ENCODE measurements around the gene SNTG2. TPM values are rescaled to one million over a fixed set of nuclear protein-coding genes. Genes with fewer than 3 reads are reported as not detected.

Gene SNTG2
- total RNA-seq, 4 donors from 2014 or later, result 3.3 to 7.4 (median 4.5) TPM

- Histone ChIP-seq H3K4me3 (no peak overlapping the region), H3K27me3 (peaks cover 0 to 9% (median 0%) of the 10 kb centered on the region in 4 donors), H3K36me3 (no peaks in the 10 kb centered on the region), H3K9me3 (no peaks in the 10 kb centered on the region), H3K4me1 (peaks cover 0 to 4% (median 0%) of the 10 kb centered on the region in 4 donors), H3K27ac (replicated peaks in 1 of 4) (no peak overlapping the region)
- WGBS, result 96% methylated on average over 2 of the region's 2 CpGs
- intact Hi-C loops (cut with DNase I), result no loop called here
- DNase-seq (ENCODE audit: extremely low spot score), result no peak
- no peak for TF ChIP-seq POLR2A (IDR thresholded peaks at IDR 0.05; ENCODE audit: low read depth)
- TF ChIP-seq POLR2AphosphoS5 (IDR thresholded peaks at IDR 0.05), result no peak
- TF ChIP-seq EP300 (IDR thresholded peaks at IDR 0.05), result no peak
- TF ChIP-seq CTCF (IDR thresholded peaks at IDR 0.05), result no peak
Observed at GRCh38 chr2:1393321-1393720, 442.7 kb downstream of the SNTG2 start.

GRCh38 chr2:1394709-1395408 is 444.2 kb downstream of the SNTG2 start:
- peaks cover 0 to 14% (median 0%) of the 10 kb centered on the region in 4 donors for H3K27me3 ChIP-seq
- H3K4me1 ChIP-seq, result no peaks in the 10 kb centered on the region
- H3K4me3 ChIP-seq, result no peak overlapping the region
- intact Hi-C loops (cut with DNase I), result no loop called here
- TF ChIP-seq POLR2A (IDR thresholded peaks at IDR 0.05; ENCODE audit: low read depth), result no peak
- TF ChIP-seq POLR2AphosphoS5 (IDR thresholded peaks at IDR 0.05), result no peak
- TF ChIP-seq EP300 (IDR thresholded peaks at IDR 0.05), result no peak
- TF ChIP-seq CTCF (IDR thresholded peaks at IDR 0.05), result no peak
- DNase-seq (ENCODE audit: extremely low spot score), result no peak
- no peak overlapping the region for H3K27ac ChIP-seq (replicated peaks in 1 of 4)
- WGBS, result 93% methylated on average over 7 of the region's 7 CpGs
- H3K9me3 ChIP-seq, result no peaks in the 10 kb centered on the region
- peaks cover 0 to 4% (median 0%) of the 10 kb centered on the region in 4 donors for H3K36me3 ChIP-seq

- Histone ChIP-seq H3K27me3 (peaks cover 0 to 14% (median 0%) of the 10 kb centered on the region in 4 donors), H3K36me3 (peaks cover 0 to 4% (median 0%) of the 10 kb centered on the region in 4 donors), H3K27ac (replicated peaks in 1 of 4) (no peak overlapping the region), H3K4me1 (no peaks in the 10 kb centered on the region), H3K9me3 (no peaks in the 10 kb centered on the region), H3K4me3 (no peak overlapping the region)
- DNase-seq (ENCODE audit: extremely low spot score), result no peak
- TF ChIP-seq POLR2A (IDR thresholded peaks at IDR 0.05; ENCODE audit: low read depth) (no peak), POLR2AphosphoS5 (IDR thresholded peaks at IDR 0.05) (no peak), EP300 (IDR thresholded peaks at IDR 0.05) (no peak), CTCF (IDR thresholded peaks at IDR 0.05) (no peak)
- intact Hi-C loops (cut with DNase I), result no loop called here
- no CpG with 5 or more reads among the region's 4 CpGs for WGBS
Observed at GRCh38 chr2:1397350-1397749, 446.7 kb downstream of the SNTG2 start.

- TF ChIP-seq POLR2AphosphoS5 (IDR thresholded peaks at IDR 0.05) (no peak), CTCF (IDR thresholded peaks at IDR 0.05) (no peak), POLR2A (IDR thresholded peaks at IDR 0.05; ENCODE audit: low read depth) (no peak), EP300 (IDR thresholded peaks at IDR 0.05) (no peak)
- Histone ChIP-seq H3K27ac (replicated peaks in 1 of 4) (no peak overlapping the region), H3K9me3 (no peaks in the 10 kb centered on the region), H3K36me3 (peaks cover 0 to 4% (median 0%) of the 10 kb centered on the region in 4 donors), H3K27me3 (peaks cover 0 to 11% (median 0%) of the 10 kb centered on the region in 4 donors), H3K4me3 (no peak overlapping the region), H3K4me1 (no peaks in the 10 kb centered on the region)
- intact Hi-C loops (cut with DNase I), result no loop called here
- no peak for DNase-seq (ENCODE audit: extremely low spot score)
- WGBS, result 100% methylated on average over 1 of the region's 7 CpGs
Observed at GRCh38 chr2:1398191-1398590, 447.5 kb downstream of the SNTG2 start.

Measured in esophagus muscularis mucosa (tissue), 4 donors.